Measurements from ENCODE around the gene UPK3BL1. TPM values are rescaled to one million over a fixed set of nuclear protein-coding genes. Genes with fewer than 3 reads are reported as not detected.
"Not testable (repeated sequence)": the region's sequence is repeated elsewhere in the genome, so short reads cannot be mapped to it uniquely, and the experiment has no call there.

Gene UPK3BL1
- total RNA-seq, 2 donors from 2014 or later: 12.0 to 24.4 TPM

GRCh38 chr7:102647813-102648212, 5.2 kb upstream of the UPK3BL1 start:
- H3K27me3 ChIP-seq; H3K9me3 ChIP-seq; H3K36me3 ChIP-seq; DNase-seq (ENCODE audit: low spot score); H3K27ac ChIP-seq; H3K4me3 ChIP-seq; H3K4me1 ChIP-seq: not testable (repeated sequence)

GRCh38 chr7:102643404-102643803, 813 bp upstream of the UPK3BL1 start:
- H3K27ac ChIP-seq; DNase-seq (ENCODE audit: low spot score); H3K9me3 ChIP-seq; H3K4me1 ChIP-seq; H3K4me3 ChIP-seq; H3K27me3 ChIP-seq; H3K36me3 ChIP-seq: not testable (repeated sequence)

- not testable (repeated sequence) for H3K4me1 ChIP-seq; H3K9me3 ChIP-seq; H3K27me3 ChIP-seq; DNase-seq (ENCODE audit: low spot score); H3K4me3 ChIP-seq; H3K27ac ChIP-seq; H3K36me3 ChIP-seq
Observed at GRCh38 chr7:102638848-102639247, 3.7 kb downstream of the UPK3BL1 start.

GRCh38 chr7:102636956-102637355, 5.6 kb downstream of the UPK3BL1 start:
- not testable (repeated sequence) for H3K9me3 ChIP-seq; H3K27me3 ChIP-seq; DNase-seq (ENCODE audit: low spot score); H3K4me1 ChIP-seq; H3K27ac ChIP-seq; H3K4me3 ChIP-seq; H3K36me3 ChIP-seq

- H3K4me1 ChIP-seq; H3K27me3 ChIP-seq; H3K9me3 ChIP-seq; DNase-seq (ENCODE audit: low spot score); H3K36me3 ChIP-seq; H3K4me3 ChIP-seq; H3K27ac ChIP-seq: not testable (repeated sequence)
Observed at GRCh38 chr7:102635354-102635753, 7.2 kb downstream of the UPK3BL1 start.

GRCh38 chr7:102634299-102634698, 8.3 kb downstream of the UPK3BL1 start:
- not testable (repeated sequence) for H3K27me3 ChIP-seq; H3K4me1 ChIP-seq; H3K4me3 ChIP-seq; H3K9me3 ChIP-seq; H3K27ac ChIP-seq; DNase-seq (ENCODE audit: low spot score); H3K36me3 ChIP-seq

GRCh38 chr7:102630622-102631021, 12.0 kb downstream of the UPK3BL1 start:
- not testable (repeated sequence) for H3K4me1 ChIP-seq; H3K9me3 ChIP-seq; H3K27me3 ChIP-seq; H3K36me3 ChIP-seq; DNase-seq (ENCODE audit: low spot score); H3K27ac ChIP-seq; H3K4me3 ChIP-seq

- H3K27ac ChIP-seq; H3K4me1 ChIP-seq; H3K36me3 ChIP-seq; H3K27me3 ChIP-seq; H3K4me3 ChIP-seq; DNase-seq (ENCODE audit: low spot score); H3K9me3 ChIP-seq: not testable (repeated sequence)
Observed at GRCh38 chr7:102627271-102627904, 15.2 kb downstream of the UPK3BL1 start.

- not testable (repeated sequence) for H3K36me3 ChIP-seq; DNase-seq (ENCODE audit: low spot score); H3K9me3 ChIP-seq; H3K27me3 ChIP-seq; H3K4me1 ChIP-seq; H3K27ac ChIP-seq; H3K4me3 ChIP-seq
Observed at GRCh38 chr7:102618122-102618521, 24.5 kb downstream of the UPK3BL1 start.

GRCh38 chr7:102616507-102617125, 26.0 kb downstream of the UPK3BL1 start, which contains the start of gene RASA4:
Gene RASA4 (minus strand): TSS chr7:102616756. CDS start chr7:102616689, 67 bp downstream.
- not testable (repeated sequence) for DNase-seq (ENCODE audit: low spot score); H3K36me3 ChIP-seq; H3K9me3 ChIP-seq; H3K4me1 ChIP-seq; H3K27ac ChIP-seq; H3K27me3 ChIP-seq
- H3K4me3 ChIP-seq: peak within 1 kb of the TSS; percentile 38 to 55

GRCh38 chr7:102615930-102616329, 26.7 kb downstream of the UPK3BL1 start:
- H3K27ac ChIP-seq; H3K27me3 ChIP-seq; H3K4me3 ChIP-seq; H3K36me3 ChIP-seq; H3K9me3 ChIP-seq; H3K4me1 ChIP-seq; DNase-seq (ENCODE audit: low spot score): not testable (repeated sequence)

GRCh38 chr7:102614873-102615272, 27.7 kb downstream of the UPK3BL1 start:
- H3K4me1 ChIP-seq; DNase-seq (ENCODE audit: low spot score); H3K4me3 ChIP-seq; H3K27me3 ChIP-seq; H3K9me3 ChIP-seq; H3K36me3 ChIP-seq; H3K27ac ChIP-seq: not testable (repeated sequence)

GRCh38 chr7:102614346-102614697, 28.3 kb downstream of the UPK3BL1 start:
- not testable (repeated sequence) for H3K36me3 ChIP-seq; H3K27ac ChIP-seq; H3K4me1 ChIP-seq; DNase-seq (ENCODE audit: low spot score); H3K4me3 ChIP-seq; H3K9me3 ChIP-seq; H3K27me3 ChIP-seq

GRCh38 chr7:102613575-102614345, 28.8 kb downstream of the UPK3BL1 start:
- not testable (repeated sequence) for H3K4me3 ChIP-seq

GRCh38 chr7:102611675-102612325, 30.8 kb downstream of the UPK3BL1 start:
- H3K27me3 ChIP-seq; DNase-seq (ENCODE audit: low spot score); H3K4me3 ChIP-seq; H3K36me3 ChIP-seq; H3K9me3 ChIP-seq; H3K4me1 ChIP-seq: not testable (repeated sequence)
- H3K27ac ChIP-seq: peak overlapping the region in 1 of 2 donors; percentile 39

More at GRCh38 chr7:102613575-102614345, 28.8 kb downstream of the UPK3BL1 start:
- H3K27ac ChIP-seq; DNase-seq (ENCODE audit: low spot score); H3K4me1 ChIP-seq; H3K27me3 ChIP-seq; H3K9me3 ChIP-seq; H3K36me3 ChIP-seq: not testable (repeated sequence)
